Suppressor macrophage treated with lipopolysaccharide for 1 hour (primary cell): ENCODE measurements around the gene PCP2.

Source experiments
- DNase-seq, 3 donors: peaks; one replicate each; pipeline ENCODE4 v3.0.0-alpha.2; 2020 to 2022

The PCP2 gene

DNA sequence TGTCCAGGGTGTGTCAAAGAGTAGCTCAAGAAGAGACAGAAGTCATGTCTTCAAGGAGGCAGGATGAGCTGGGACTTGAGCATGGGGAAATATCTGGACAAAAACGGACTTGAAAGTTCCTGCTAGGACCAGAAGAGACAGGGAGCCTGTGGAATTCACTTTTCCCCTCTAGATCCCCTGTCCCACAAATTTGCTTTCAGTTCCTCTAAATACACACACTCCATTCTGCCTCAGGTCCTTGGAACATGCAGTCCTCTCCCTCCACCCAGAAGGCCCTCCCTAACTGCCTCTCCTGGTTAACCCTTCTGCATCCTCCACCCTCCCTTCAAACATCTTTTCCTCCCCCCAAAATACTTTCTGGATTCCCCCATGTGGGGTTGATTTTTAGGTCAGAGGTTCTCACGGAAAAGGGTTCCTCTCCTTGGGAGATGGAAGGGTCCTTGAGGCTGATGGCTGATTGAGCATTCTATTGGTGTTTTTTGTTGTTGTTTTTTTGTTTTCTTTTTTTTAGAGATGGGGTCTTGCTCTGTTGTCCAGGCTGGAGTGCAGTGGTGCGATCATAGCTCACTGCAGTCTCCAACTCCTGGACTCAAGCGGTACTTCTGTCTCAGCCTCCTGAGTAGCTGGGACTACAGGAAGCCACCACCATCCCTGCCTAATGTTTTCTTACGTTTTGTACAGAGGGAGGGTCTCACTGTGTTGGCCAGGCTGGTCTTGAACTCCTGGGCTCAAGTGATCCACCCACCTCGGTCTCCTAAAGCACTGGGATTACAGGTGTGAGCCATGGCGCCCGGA lies 28.4 kb upstream of the PCP2 start:
- peak; percentile 35 to 52 (median 44) for DNase-seq

DNA sequence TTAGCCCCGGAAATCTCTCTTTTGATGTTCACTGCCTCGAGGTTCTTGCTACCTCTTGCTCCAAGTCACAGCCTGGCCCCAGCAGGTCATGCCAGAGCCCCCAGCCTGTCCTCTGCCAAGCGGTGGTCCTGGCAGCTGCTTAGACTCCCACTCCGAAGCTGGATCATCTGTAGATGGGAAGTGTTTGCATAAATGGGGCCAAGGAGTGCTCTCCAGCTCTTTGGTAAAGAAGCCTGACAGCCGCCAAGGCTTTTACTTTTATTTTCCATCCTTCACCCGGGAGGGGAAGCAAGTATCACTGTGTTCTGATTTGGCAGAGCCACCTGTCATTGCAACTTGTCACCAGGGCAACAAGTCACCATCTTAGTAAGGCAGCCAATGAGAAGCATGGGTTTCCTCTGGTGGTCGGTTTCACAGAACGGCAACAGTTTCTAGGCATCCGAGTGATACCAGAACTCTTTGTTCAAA lies 24.7 kb upstream of the PCP2 start:
- peak; percentile 36 to 68 (median 59) for DNase-seq

DNA sequence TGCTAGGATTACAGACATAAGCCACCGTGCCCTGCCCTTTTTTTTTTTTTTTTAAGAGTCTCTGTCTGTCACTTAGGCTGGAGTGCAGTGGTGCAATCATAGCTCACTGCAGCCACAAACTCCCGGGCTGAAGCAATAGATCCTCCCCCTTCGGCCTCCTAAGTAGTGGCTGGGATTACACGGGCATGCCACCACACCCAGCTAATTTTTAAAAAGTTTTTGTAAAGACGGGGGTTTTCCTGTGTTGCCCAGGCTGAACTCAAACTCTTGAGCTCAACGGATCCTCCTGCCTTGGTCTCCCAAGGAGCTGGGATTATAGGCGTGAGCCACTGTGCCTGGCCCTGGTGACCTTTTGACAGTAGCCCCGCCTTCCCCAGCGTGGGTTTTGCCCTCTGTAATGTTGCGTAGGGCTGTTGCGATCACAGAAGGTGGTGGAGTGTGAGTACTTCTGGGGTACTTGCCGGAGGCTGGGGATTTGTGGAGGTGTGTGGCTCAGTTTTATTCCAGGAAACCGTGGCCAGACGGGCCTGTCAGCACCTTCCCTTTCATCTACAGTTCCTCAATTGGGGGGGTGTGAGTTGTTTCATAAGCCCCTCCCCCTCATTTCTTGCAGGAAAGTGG lies 23.7 kb upstream of the PCP2 start:
- DNase-seq: peak; percentile 91 to 95 (median 95)

DNA sequence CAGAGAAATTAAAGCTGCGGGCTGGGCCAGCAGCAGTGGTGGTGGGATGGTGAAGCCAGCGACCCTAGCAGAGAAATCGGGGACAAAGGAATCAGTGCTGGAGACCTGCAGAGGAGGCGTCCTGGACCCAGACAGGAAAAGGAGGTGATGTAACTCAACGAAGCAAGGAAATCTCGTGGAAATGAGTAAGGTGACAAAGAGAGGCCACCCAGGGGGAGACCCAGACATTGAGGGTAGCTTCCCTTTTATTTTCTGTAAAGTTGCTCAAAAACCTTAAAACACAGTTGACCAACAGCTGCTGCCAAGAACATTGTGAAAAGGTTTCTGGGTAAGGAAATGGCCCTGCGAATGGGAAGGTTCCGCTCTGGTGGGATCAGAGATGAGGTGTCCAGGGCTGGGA lies 22.1 kb upstream of the PCP2 start:
- DNase-seq: peak; percentile 84 to 93 (median 90)

DNA sequence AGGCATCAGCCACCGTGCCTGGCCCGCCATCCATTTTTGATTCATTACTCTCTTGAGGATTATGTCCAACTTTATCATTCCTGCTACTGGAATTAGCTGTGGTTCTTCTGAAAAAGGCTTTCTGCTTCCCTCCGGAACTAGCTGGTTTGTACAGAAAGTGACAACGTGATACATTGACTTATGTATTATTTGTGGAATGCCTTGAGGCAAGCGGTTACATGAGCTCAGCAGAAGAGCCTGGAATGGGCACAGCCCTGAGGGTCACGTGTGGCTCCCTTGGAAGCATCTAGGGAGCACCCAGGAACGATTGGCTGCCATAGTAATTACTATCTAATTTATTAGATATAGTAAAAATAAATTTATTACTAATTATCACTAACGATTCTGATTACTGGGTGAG lies 20.9 kb upstream of the PCP2 start:
- no peak for DNase-seq

DNA sequence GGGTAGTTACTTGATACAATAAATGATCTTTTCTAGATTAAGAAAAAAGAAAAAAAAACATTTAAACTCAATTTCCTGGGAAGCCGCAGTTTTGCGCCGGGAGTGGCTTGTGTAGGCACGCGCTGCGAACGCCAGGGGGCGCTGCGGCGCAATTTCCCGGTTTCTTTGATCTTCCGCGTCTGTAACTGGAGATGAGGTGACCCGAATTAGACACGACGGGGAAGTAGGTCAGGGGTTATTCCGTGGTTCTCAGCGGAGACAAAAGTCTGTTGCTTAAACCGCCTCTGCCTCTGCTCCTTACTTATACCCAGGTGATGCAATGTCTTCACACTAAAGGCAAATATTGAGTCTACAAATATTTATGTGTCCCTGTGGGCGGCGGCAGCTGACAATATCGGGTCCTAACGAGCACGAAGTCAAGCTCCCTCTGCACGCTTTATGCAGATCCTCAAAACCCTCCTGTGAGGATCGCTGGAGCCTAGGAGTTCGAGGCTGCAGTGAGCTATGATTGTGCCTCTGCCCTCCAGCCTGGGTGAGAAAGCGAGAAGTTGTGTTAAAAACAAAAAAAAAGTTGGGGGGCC lies 18.6 kb upstream of the PCP2 start:
- peak; percentile 94 to 96 (median 95) for DNase-seq

DNA sequence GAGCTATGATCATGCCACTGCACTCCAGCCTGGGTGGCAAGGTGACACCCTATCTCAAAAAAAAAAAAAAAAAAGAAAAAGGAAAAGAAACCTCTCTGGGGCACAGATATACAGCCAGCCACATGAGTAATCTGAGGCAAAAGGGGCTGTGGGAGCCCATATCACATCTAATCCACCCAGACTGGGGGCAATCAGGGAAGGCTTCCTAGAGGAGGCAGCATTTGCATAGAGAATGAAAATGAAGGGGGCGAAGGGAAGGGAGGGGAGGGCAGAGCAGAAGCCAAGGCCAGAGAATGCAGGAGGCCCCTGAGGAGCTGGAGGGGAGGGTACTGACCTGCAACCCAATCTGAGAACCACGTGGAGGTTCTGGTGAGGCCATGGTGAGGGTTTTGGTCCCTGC lies 16.6 kb upstream of the PCP2 start:
- no peak for DNase-seq

DNA sequence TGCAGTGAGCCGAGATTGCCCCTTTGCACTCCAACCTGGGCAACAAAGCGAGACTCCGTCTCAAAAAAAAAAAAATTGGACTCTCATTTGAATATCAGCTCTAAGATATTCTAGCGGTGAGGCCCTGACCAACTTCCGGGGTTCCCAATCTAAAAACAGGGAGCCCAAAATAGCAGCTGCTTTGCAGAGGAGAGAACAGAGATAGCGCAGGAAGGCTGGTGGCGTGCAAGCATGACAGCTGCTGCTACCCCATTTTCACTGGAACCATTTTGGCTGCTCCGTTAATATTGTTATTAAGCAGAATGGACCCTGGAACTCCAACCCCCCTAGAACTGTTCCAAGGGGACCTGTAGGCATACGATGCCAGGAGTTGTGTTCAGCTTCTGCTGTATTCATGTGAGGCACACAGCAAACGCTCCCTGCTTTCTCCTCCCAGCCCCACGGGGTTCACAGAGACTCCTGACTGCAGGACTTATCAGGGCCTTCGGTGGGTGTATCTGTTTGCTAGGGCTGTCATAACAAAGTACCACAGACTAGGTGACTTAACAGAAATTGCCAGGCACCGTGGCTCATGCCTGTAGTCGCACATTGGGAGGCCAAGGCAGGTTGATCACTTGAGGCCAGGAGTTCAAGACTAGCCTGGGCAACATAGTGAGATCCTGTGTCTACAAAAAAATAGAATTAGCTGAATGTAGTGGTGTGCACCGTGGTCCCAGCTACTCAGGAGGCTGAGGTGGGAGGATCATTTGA lies 14.9 kb upstream of the PCP2 start:
- no peak for DNase-seq

DNA sequence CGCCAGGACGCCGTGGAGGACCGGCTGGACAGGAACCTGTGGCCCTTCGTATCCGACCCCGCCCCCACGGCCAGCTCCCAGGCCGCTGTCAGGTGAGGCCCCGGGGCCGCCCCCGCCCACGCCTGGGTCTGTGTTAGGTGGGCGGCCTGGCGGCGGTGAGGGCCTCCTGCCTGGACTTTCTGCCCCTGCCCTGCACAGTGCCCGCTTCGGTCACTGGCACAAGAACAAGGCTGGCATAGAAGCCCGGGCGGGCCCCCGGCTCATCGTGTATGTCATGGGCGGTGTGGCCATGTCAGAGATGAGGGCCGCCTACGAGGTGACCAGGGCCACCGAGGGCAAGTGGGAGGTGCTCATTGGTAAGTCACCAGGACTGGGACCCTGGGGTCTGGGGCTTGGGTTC lies 13.6 kb upstream of the PCP2 start:
- DNase-seq: no peak

DNA sequence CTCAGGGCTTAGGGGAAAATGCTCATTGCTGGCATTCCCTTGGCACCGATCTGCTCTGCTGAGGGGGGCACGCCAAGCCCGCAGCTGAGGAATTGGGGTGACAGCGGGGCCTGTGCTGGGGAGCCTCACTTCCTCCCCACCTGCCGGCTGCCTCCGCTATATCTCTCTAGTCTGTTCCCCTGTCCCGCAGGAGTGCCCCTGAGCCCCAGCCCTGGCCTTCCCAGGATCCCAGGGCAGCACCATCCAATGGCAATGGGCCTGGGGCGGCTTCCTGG lies 12.8 kb upstream of the PCP2 start:
- no peak for DNase-seq

DNA sequence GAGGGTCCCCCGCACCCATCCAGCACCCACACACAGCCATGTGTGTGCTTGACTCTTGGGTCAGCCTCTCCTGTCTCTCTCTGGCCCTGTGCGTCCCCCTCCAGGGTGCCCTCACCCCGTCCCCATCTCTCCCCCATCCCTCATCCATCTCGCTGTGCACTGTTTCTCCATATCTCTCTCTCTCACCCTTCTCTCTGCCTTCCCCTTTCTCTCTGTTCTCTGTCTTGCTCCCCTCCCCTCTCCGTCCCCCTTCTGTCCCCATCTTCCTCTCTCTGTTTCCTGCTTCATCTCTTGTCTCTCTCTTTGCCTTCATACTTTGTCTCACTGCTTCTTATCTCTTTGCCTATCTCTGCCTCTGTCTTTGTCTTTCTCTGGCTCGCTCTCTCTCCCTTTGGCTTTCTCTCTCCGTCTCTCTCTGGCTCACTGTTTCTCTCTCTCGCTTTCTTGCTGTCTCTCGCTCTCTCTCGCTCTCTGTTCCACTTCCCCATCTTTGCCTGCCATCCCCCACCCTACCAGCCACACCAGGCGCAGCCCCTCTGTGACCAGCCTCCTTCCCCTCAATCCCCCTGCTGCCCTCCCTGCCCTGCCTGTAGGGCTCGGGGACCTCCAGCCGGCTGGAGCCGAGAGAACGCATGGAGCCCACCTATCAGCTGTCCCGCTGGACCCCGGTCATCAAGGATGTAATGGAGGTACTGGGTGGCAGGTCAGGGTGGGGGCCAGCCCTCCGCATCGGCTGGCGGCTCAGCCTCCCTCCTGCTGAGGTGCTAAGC lies 12.3 kb upstream of the PCP2 start:
- DNase-seq: no peak

DNA sequence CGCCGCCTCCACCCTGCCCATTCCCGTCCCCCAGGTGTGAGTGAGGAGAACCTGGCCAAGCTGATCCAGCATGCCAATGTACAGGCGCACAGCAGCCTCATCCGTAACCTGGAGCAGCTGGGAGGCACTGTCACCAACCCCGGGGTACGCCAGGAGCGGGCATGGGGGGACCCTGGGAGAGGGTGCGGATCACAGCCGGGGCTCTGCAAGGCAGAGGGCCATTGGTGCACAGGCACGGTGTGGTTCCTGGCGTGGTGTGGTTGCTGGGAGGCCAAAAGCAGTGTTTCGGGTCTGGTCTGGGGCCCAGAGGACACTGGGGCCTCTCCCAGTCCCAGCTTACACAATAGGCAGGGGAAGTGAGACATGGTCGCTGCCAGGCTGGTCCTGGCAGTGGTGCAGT lies 11.6 kb upstream of the PCP2 start:
- DNase-seq: peak; percentile 29 to 48 (median 45)

DNA sequence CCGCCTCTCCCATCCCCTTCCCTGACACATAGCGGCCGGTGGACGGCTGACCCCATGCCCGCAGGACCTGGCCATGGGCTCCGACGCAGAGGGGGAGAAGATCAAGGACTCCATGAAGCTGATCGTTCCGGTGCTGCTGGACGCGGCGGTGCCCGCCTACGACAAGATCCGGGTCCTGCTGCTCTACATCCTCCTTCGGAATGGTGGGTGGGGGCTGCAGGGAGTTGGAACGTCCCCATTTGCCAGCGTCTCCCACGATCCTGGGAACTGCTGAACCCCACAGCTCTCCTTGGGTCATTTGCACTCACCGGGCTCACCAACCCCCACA lies 11.0 kb upstream of the PCP2 start:
- no peak for DNase-seq

DNA sequence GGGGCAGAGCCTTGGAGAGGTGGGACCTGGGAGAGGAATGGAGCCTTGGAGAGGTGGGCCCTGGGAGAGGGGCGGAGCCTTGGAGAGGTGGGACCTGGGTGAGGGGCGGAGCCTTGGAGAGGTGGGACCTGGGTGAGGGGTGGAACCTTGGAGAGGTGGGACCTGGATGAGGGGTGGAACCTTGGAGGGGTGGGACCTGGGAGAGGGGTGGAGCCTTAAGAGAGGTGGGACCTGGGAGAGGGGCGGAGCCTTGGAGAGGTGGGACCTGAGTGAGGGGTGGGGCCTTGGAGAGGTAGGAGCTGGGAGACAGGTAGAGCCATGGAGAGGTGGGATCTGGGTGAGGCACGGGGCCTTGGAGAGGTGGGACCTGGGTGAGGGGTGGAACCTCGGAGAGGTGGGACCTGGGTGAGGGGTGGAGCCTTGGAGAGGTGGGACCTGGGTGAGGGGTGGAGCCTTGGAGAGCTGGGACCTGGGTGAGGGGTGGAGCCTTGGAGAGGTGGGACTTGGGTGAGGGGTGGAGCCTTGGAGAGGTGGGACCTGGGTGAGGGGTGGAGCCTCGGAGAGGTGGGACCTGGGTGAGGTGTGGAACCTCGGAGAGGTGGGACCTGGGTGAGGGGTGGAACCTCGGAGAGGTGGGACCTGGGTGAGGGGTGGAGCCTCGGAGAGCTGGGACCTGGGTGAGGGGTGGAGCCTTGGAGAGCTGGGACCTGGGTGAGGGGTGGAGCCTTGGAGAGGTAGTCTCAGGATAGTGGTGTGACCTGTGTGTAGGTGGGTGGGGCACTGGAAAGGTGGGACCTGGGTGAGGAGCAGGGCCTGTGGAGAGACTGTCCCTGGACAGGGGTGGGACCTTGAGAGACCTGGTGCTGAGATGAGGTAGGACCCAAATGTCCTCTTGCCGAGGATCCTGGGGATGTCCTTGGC lies 10.4 kb upstream of the PCP2 start:
- DNase-seq: peak; percentile 43 to 66 (median 43)

DNA sequence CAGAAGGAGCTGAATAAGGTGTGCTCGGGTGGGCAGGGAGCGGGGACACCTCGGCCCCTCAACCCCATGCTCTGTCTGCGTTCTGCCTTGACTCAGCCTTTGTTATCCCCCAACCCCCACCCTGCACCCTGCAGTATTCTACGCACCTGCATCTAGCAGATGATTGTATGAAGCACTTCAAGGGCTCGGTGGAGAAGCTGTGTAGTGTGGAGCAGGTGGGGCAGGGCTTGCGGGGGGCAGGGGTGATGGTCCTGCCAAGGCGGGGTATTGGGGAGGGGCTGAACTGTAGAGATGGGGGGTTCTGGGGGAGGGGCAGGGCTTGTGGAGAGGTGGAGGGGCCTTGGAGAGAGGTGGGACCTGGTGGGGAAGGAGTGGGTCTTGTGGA lies 9.5 kb upstream of the PCP2 start:
- no peak for DNase-seq

DNA sequence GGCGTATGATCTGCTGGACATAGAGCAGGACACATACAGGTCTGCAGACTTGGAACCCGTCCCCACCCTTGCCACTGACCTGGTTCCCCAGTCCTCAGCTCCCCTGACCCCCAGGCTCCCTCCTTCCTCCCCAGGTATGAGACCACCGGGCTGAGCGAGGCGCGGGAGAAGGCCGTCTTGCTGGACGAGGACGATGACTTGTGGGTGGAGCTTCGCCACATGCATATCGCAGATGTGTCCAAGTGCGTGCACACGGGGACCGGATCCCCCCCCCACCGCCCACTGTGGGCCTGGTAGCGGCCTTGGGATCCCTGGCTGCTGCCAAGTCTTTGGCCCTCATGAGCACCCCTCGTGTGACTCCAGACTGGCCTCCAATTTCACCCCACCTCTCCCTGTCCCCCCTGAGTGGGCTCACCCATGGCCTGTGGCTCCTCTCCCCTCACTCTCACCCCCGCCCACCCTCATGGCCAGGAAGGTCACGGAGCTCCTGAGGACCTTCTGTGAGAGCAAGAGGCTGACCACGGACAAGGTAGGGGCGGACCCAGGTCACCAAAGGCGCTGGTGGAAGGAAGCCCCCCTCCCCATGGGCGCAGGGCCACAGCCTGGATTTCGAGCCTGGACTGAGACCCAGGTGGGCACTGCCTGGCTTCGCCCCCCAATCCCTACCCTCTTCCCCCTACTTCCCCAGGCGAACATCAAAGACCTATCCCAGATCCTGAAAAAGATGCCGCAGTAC lies 8.9 kb upstream of the PCP2 start:
- DNase-seq: no peak

DNA sequence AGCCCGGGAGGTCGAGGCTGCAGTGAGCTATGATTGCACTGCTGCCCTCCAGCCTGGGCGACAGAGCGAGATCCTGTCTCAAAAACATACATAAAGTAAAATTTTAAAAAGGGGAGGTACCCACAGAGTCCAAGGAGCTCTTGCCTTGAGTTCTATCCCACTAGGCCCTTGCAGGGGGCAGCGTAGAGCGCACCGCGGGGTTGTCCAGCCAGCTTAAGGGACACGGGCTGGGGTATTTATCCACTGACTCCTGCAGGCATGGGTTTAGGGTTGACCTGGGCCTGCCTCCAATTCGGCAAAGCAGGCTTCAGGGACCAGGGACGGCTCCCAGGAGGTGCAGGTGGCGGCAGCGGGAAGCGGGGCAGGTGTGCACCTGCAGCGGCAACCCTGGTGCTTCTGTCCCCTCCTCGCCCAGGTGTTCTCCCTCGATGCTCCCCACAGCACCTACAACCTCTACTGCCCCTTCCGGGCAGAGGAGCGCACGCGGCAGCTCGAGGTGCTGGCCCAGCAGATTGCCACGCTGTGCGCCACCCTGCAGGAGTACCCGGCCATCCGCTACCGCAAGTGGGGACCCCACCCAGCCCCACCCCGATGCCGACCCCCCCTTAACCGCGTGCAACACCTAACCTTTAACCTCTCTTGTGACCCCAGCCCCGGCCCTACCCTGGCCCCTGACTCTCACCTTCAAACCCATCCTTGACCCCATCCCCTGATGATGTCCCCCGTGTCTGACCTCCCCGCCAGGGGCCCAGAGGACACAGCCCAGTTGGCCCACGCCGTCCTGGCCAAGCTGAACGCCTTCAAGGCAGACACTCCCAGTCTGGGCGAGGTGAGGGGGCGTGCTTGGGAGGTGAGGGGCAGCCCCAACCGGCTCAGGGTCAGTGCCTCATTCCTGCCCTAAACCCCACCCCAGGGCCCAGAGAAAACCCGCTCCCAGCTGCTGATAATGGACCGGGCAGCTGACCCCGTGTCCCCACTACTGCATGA lies 8.1 kb upstream of the PCP2 start:
- DNase-seq: no peak

DNA sequence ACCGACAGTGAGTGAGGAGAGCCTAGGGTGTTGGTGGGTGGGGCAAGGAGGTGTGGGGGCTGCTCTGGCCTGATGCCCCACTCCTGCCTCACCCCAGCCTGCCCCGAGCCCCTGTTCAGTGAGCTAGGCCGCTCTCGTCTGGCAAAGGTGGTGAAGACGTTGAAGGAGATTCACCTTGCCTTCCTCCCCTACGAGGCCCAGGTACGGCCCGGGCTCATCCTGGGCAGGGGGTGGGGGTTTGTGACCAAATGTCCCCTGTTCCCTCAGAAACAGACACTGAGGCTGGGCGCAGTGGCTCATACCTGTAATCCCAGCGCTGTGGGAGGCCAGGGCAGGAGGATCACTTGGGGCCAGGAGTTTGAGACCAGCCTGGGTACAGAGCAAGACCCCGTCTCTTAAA lies 7.3 kb upstream of the PCP2 start:
- DNase-seq: no peak

DNA sequence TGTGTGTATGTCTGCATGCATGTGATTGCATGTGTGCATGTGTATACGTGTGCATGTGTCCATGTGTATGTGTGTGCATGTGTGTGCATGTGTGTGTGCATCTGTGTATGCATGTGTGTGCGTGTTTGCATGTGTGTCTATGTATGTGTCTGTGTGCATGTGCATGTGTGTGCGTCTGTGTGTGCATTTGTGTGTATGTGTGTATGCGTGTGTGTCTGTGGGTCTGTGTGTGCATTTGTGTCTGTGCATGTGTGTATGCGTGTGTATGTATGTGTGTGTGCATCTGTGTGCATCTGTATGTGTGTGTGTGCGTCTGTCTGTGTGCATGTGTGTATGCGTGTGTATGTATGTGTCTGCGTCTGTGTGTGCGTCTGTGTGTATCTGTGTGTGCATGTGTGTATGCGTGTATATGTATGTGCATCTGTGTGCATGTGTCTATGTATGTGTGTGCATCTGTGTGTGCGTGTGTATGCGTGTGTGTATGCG lies 6.4 kb upstream of the PCP2 start:
- no peak for DNase-seq
